H4 (cell line): Measurements from ENCODE around the gene ADD1. TPM values are rescaled to one million over a fixed set of nuclear protein-coding genes. Genes with fewer than 3 reads are reported as not detected.
"Not testable (repeated sequence)": the region's sequence is repeated elsewhere in the genome, so short reads cannot be mapped to it uniquely, and the experiment has no call there.

Source experiments
- DNase-seq: peaks from one replicate; pipeline ENCODE4 v3.0.0-alpha.2; 2015; ENCODE audit warnings: low spot score
- total RNA-seq: library from RNA; depleted of rRNA; stranded (reverse); fragments of >200 nt; shearing (Covaris generic); gene quantifications from 2 replicates; pipeline ENCODE4 v1.2.3, GENCODE V29; 2014

ADD1 gene
- total RNA-seq, 1 experiment from 2014 or later: 117 TPM

GRCh38 chr4:2886161-2886560 lies 42.5 kb downstream of the ADD1 start:
- DNase-seq: no peak

GRCh38 chr4:2886622-2887021 lies 43.0 kb downstream of the ADD1 start:
- DNase-seq: no peak

DNA sequence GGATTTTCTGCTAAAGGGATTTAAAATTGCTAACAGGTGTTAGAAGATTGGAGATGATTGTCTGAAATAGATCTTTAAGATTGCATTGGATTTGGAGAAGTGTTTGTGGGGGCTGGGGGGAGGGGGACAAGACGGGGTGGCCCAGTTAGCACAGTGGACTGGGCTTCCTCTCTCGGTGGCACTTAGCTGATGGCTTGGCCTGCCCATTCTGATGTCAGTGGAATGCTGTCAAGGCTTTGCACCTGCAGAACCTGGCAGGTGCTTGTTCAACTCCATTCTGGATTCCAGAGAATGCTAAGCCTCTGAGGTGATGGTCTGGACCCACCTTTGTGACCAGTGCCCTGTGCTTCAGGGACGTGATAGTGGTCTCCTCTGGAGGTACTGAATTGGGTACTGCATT lies 43.7 kb downstream of the ADD1 start:
- no peak for DNase-seq

- DNase-seq: no peak
Observed at GRCh38 chr4:2888886-2889285, 45.2 kb downstream of the ADD1 start.

GRCh38 chr4:2891294-2891693 lies 47.6 kb downstream of the ADD1 start:
- DNase-seq: peak; percentile 32

DNA sequence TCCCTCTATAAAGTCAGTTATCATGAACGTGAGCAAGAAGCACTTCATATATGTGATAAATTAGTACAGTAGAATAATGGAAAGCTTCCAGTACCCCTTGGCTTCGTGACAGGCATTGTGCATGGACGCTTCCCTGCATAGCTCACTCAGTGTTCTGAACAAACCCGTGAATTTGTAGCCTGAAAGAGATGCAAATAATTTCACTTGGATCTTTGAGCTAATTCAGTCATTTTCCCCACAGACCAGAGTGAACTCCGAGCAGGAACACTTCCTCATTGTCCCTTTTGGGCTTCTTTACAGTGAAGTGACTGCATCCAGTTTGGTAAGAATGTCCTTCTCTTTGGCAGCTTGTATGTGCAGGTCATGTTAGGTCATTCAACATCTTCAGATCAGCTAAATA lies 50.1 kb downstream of the ADD1 start:
- no peak for DNase-seq

GRCh38 chr4:2898001-2898400 lies 54.4 kb downstream of the ADD1 start:
- DNase-seq: no peak

DNA sequence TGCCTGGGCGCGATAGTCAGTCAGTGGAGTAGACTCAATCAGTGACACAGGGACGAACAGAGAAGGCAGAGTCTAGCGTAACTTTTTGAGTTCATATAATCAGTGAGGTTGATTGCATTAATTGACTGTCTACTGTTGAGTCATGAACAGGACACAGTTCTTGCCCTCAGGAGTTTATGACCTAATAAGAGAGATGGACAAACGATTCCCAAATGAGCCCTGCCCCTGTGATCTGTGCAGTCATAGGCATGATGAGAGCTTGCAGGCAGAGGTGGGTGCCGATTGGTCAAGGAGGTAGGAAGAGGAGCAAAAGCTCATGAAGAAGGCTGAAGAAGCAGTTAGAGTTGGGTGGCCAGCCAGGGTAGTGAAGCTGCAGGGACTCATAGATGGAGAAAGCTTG lies 57.1 kb downstream of the ADD1 start:
- no peak for DNase-seq

DNA sequence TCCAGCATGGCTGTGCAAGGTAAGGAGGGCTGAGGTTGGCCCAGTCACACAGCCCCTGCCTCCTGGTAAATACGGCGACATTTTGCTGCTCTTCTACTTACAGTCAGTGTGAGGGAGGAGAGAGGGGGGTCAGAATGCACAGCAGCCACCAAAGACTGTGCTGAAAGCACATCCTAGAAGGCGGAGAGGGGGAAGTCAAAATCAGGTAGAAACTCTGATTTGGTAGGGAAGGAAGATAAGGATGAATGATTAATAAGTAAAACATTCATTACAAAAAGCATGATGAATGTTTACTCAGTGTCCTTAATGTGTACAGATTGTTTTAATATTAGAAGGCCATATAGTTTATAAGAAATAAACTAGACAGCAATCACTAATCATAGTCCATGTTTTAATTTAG lies 57.5 kb downstream of the ADD1 start:
- no peak for DNase-seq

GRCh38 chr4:2902126-2902525 lies 58.5 kb downstream of the ADD1 start:
- DNase-seq: no peak

DNA sequence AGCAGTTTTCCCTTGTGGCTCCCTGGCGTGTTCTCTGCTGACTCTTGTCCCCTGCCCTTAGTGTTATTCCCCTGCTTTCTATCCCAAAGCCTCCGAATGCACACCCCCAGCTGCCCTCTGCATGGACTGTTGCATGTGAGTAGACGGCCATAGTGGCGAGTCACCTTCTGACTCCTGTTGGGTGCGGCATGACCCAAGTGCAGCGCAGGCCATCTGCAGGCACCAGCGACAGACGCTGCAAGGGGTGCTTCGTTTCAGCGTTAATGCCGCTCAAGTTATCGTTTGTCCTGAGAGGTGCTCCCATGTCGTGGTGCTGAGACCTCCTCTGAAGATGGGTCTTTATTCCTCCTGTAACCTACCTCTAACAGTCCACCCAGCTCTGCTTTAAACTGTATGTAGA lies 61.9 kb downstream of the ADD1 start:
- no peak for DNase-seq

GRCh38 chr4:2906218-2906617 lies 62.6 kb downstream of the ADD1 start:
- no peak for DNase-seq

DNA sequence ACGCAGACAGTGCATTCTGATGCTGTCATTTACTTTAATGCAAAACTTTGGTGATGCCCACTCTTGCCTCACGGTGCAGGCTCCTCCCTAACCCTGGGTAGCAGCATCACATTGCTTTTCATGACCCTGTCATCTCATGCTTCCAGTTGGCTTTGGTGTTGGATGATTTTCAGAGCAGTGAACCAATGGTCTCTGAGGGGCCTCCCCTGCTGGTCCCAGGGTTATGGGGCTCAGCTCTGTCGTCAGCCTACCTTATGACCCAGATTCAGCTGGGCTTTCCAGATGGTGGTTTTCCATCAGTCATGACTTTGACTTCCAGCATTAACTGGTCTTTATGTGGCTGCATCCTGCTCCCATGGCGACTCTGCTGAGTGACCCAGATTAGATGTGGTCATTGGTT lies 63.6 kb downstream of the ADD1 start:
- DNase-seq: no peak

- no peak for DNase-seq
Observed at GRCh38 chr4:2907706-2908293, 64.2 kb downstream of the ADD1 start.

DNA sequence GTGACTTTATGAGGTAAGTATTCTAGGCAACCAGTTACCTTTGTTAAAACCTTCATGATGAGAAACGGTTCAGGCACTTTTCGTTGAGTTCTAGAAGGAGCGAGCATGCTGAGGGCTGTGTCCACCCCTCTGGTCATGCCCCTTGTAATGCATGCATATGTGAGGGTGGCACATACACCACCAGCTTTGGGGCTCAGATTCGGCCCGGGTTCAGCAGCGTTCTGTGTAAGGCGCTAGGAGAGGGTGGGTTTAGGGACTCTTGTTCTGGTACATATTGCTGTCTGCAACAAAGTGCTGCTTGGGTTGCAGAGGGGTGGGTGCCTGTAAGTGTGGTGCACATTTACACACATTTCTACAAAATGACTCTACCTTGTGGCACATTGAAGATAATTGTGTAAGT lies 65.0 kb downstream of the ADD1 start:
- no peak for DNase-seq

- no peak for DNase-seq
Observed at GRCh38 chr4:2909583-2909982, 65.9 kb downstream of the ADD1 start.

- DNase-seq: no peak
Observed at GRCh38 chr4:2910409-2910808, 66.8 kb downstream of the ADD1 start.

GRCh38 chr4:2911868-2912267 lies 68.2 kb downstream of the ADD1 start:
- DNase-seq: no peak

GRCh38 chr4:2913168-2913567 lies 69.5 kb downstream of the ADD1 start:
- no peak for DNase-seq

DNA sequence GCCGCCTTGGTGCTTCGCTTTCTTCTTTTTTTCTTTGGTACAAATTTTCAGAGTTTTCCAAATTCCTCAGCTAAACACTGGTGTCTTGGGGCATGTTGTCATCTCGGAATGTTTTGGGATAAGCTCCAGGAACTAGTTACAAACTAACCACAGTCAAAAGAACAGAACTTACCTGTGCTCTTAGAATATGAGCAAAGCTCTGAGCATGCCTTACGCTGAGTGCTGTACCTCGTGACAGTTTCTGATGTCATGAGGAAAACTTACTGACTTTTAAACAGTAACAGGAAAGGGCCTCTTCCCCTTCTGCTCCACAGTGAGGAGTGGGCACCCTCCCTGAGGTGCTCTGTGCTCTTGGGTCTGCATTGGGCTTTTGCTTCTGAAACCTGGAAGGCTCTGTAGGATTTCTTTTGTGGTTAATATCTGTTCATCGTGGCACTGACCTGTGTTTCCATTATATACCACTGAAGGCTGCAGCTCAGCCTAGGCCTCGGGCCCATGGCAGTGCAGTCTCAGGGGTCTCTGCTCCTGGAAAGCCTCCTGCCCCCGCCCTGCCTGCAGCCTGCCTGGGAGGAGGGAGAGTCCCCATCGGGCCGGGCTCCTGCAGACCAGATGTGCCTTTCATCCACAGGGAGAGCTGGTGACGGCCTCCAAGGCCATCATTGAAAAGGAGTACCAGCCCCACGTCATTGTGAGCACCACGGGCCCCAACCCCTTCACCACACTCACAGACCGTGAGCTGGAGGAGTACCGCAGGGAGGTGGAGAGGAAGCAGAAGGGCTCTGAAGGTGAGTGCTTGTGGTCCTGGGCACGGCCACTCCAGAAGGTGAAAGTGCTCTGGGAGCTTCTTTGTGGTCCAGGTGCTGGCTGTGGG lies 70.8 kb downstream of the ADD1 start:
- DNase-seq: no peak

- DNase-seq: no peak
Observed at GRCh38 chr4:2915789-2916188, 72.1 kb downstream of the ADD1 start.

DNA sequence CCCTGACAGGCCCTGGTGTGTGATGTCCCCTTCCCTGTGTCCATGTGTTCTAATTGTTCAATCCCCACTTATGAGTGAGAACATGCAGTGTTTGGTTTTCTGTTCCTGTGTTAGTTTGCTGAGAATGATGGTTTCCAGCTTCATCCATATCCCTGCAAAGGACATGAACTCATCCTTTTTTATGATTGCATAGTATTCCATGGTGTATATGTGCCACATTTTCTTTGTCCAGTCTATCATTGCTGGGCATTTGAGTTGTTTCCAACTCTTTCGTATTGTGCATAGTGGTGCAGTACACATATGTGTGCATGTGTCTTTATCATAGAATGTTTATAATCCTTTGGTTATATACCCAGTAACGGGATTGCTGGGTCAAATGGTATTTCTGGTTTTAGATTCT lies 73.1 kb downstream of the ADD1 start:
- DNase-seq: not testable (repeated sequence)

- DNase-seq: not testable (repeated sequence)
Observed at GRCh38 chr4:2918300-2918699, 74.7 kb downstream of the ADD1 start.

- DNase-seq: not testable (repeated sequence)
Observed at GRCh38 chr4:2918714-2919113, 75.1 kb downstream of the ADD1 start.
